ENCODE measurements around the gene PMM1.

DNA sequence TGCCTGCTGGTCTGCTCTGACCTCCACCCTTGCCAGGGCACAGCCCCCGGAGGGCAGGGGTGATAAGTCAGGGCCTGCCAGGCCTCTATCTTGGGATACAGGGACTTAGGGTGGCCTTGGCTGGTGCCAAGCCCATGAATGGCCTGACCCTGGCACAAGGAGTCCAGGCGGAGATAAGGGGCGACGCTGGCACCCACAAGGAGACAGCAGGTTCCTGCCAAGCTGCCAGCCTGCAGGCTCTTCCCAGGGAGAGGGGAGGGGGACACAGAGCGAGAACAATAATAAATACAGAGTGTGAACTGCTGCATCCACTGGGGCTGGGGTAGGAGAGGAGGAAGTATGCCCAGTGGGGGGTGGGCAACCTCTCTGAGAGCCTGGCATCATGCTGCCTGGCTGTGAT lies 27.9 kb downstream of the PMM1 start:
- TF ChIP-seq, protein P1, sequence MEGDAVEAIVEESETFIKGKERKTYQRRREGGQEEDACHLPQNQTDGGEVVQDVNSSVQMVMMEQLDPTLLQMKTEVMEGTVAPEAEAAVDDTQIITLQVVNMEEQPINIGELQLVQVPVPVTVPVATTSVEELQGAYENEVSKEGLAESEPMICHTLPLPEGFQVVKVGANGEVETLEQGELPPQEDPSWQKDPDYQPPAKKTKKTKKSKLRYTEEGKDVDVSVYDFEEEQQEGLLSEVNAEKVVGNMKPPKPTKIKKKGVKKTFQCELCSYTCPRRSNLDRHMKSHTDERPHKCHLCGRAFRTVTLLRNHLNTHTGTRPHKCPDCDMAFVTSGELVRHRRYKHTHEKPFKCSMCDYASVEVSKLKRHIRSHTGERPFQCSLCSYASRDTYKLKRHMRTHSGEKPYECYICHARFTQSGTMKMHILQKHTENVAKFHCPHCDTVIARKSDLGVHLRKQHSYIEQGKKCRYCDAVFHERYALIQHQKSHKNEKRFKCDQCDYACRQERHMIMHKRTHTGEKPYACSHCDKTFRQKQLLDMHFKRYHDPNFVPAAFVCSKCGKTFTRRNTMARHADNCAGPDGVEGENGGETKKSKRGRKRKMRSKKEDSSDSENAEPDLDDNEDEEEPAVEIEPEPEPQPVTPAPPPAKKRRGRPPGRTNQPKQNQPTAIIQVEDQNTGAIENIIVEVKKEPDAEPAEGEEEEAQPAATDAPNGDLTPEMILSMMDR (IDR thresholded peaks at IDR 0.05), result no peak
- TF ChIP-seq ZFX (IDR thresholded peaks at IDR 0.05; ENCODE audit: borderline replicate concordance), result no peak

Measured in 22Rv1 (cell line).